ENCODE results near the gene CPOX. TPM values are rescaled to one million over a fixed set of nuclear protein-coding genes. Genes with fewer than 3 reads are reported as not detected.

CPOX gene
- total RNA-seq, 6 donors from 2014 or later = 13.4 to 44.0 (median 23.6) TPM

DNA sequence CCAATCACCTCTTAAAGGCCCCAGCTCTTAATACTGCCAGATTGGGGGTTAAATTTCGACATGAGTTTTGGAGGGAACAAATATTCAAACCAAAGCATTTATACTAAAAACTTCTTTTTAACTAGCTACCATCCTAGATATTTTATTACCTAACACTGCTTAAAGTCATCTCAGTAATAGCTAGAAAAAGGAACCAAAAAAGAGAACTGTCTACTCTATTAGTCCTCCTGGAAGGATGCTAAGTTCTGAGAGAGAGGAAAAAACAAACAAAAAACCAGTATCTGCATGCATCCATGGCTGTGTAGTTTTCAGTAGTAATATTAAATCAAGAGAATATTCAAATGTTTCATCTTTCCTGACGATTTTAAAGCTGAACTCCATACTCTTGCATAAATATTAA is 5.8 kb downstream of the CPOX start:
- H3K27ac ChIP-seq = no peak overlapping the region
- no peaks in the 10 kb centered on the region for H3K27me3 ChIP-seq
- H3K9me3 ChIP-seq = no peaks in the 10 kb centered on the region
- peaks cover 0 to 40% (median 12%) of the 10 kb centered on the region in 4 donors for H3K36me3 ChIP-seq
- WGBS, 2 donors = 75 to 76% methylated on average over 2 of the region's 2 CpGs
- H3K4me1 ChIP-seq = peaks cover 8 to 22% (median 12%) of the 10 kb centered on the region in 4 donors
- no peak overlapping the region for H3K4me3 ChIP-seq
- ATAC-seq (ENCODE audit: low FRiP score in 2 of 2) = peak in 1 of 2 donors; percentile 41
- no peak for DNase-seq
- TF ChIP-seq, protein P1, sequence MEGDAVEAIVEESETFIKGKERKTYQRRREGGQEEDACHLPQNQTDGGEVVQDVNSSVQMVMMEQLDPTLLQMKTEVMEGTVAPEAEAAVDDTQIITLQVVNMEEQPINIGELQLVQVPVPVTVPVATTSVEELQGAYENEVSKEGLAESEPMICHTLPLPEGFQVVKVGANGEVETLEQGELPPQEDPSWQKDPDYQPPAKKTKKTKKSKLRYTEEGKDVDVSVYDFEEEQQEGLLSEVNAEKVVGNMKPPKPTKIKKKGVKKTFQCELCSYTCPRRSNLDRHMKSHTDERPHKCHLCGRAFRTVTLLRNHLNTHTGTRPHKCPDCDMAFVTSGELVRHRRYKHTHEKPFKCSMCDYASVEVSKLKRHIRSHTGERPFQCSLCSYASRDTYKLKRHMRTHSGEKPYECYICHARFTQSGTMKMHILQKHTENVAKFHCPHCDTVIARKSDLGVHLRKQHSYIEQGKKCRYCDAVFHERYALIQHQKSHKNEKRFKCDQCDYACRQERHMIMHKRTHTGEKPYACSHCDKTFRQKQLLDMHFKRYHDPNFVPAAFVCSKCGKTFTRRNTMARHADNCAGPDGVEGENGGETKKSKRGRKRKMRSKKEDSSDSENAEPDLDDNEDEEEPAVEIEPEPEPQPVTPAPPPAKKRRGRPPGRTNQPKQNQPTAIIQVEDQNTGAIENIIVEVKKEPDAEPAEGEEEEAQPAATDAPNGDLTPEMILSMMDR (IDR thresholded peaks at IDR 0.05) = no peak
- TF ChIP-seq POLR2AphosphoS5 (IDR thresholded peaks at IDR 0.05) (no peak), EP300 (IDR thresholded peaks at IDR 0.05) (no peak), POLR2A (IDR thresholded peaks at IDR 0.05) (no peak)

DNA sequence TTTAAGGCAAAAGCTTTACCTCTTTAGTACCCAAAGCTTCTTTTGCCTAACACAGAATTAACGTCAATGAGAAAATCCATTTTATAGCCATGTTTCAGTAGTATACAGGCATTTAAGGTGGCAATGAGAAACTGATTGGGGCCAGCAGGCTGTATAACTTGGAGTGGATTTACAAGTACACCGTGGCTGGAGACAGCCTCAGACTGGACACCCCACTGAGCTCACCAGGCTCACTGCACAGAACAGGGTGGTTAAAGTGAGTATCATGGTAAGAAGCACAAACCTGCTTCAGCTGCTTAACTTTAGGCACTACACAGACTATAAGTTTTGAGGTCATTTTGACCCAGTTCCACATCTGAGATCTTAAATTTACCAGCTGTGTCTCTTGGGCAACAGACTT is 8.9 kb downstream of the CPOX start:
- 86 to 89% methylated on average over 2 of the region's 2 CpGs for WGBS, 2 donors
- Histone ChIP-seq H3K4me1 (peaks cover 0 to 10% (median 0%) of the 10 kb centered on the region in 4 donors), H3K27ac (no peak overlapping the region), H3K36me3 (peaks cover 0 to 54% (median 18%) of the 10 kb centered on the region in 4 donors), H3K4me3 (no peak overlapping the region), H3K9me3 (no peaks in the 10 kb centered on the region), H3K27me3 (no peaks in the 10 kb centered on the region)
- DNase-seq = no peak
- TF ChIP-seq POLR2A (IDR thresholded peaks at IDR 0.05) (no peak), POLR2AphosphoS5 (IDR thresholded peaks at IDR 0.05) (no peak), EP300 (IDR thresholded peaks at IDR 0.05) (no peak)
- TF ChIP-seq, protein P1 (IDR thresholded peaks at IDR 0.05) = no peak
- no peak for ATAC-seq (ENCODE audit: low FRiP score in 2 of 2)

DNA sequence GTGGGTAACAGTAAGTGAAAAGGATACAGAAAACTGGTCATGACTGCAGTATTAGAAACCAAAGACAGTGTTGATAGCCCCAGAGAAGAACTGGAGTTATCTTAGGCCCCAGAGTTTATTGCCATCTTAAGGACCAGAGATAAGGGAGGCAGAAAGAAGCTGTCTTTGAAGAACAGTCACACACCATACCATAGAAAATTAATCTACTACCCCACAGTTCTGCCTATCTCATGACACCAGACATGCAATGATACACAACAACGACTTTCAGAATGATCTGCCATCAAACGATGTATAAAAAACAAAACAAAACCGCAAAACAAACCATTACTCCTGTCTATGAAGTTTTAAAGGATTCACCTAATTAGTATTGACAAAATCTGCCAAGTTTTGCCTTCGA is 9.6 kb downstream of the CPOX start:
- Histone ChIP-seq H3K27me3 (no peaks in the 10 kb centered on the region), H3K36me3 (peaks cover 0 to 54% (median 20%) of the 10 kb centered on the region in 4 donors), H3K27ac (no peak overlapping the region), H3K9me3 (no peaks in the 10 kb centered on the region), H3K4me1 (peaks cover 0 to 2% (median 0%) of the 10 kb centered on the region in 4 donors), H3K4me3 (no peak overlapping the region)
- 91 to 92% methylated on average over 4 of the region's 4 CpGs for WGBS, 2 donors
- DNase-seq (no peak), ATAC-seq (ENCODE audit: low FRiP score in 2 of 2) (no peak)
- no peak for TF ChIP-seq POLR2AphosphoS5 (IDR thresholded peaks at IDR 0.05)
- no peak for TF ChIP-seq EP300 (IDR thresholded peaks at IDR 0.05)
- no peak for TF ChIP-seq POLR2A (IDR thresholded peaks at IDR 0.05)
- TF ChIP-seq, protein P1 (IDR thresholded peaks at IDR 0.05) = no peak

DNA sequence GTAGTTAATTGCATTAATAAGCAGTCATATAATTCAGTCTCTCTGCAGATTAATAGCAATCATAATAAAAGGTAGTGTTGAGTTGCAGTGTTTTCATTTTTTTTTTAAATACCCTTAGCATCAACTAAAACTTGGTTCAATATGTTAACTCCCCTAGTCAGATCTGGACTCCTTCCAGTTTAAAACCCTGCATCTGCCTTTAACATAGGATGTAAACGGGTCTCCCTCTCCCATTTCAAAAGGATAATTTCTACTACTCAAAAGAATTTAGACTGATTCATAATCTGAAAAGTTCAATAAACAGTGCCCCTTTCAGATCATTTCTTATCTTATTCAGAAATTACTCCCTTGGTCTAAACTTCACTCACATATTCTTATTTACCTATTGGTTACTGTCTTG is 11.4 kb downstream of the CPOX start:
- Histone ChIP-seq H3K36me3 (peaks cover 0 to 65% (median 20%) of the 10 kb centered on the region in 4 donors), H3K4me3 (no peak overlapping the region), H3K27ac (no peak overlapping the region), H3K9me3 (no peaks in the 10 kb centered on the region), H3K4me1 (no peaks in the 10 kb centered on the region), H3K27me3 (no peaks in the 10 kb centered on the region)
- TF ChIP-seq POLR2AphosphoS5 (IDR thresholded peaks at IDR 0.05) (no peak), EP300 (IDR thresholded peaks at IDR 0.05) (no peak), POLR2A (IDR thresholded peaks at IDR 0.05) (no peak)
- TF ChIP-seq, protein P1 (IDR thresholded peaks at IDR 0.05) = no peak
- ATAC-seq (ENCODE audit: low FRiP score in 2 of 2) = no peak
- no peak for DNase-seq
- WGBS, 2 donors = 96 to 100% methylated on average over 1 of the region's 1 CpG

DNA sequence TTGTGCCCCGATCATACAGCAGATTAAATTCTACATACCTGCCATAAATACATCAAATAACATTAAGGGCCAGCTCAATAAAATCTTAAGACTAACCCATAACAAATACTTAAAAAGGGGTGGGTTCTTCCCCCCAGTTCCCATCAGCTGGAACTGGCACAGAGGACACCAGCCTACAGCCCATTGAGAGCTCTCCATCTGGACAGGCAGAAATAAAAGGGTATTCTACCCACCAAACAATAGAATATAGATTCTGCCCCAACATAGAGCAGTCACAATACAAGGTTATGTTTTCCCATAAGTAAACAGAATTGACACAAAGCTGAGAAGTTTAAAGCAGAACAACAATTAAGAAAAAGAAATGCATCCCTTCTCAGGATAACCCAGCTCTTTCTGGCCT is 11.9 kb downstream of the CPOX start:
- Histone ChIP-seq H3K4me3 (no peak overlapping the region), H3K4me1 (no peaks in the 10 kb centered on the region), H3K27me3 (no peaks in the 10 kb centered on the region), H3K27ac (no peak overlapping the region), H3K36me3 (peaks cover 0 to 65% (median 20%) of the 10 kb centered on the region in 4 donors), H3K9me3 (no peaks in the 10 kb centered on the region)
- WGBS, 2 donors = 97 to 100% methylated on average over 1 of the region's 1 CpG
- ATAC-seq (ENCODE audit: low FRiP score in 2 of 2) = no peak
- TF ChIP-seq, protein P1 (IDR thresholded peaks at IDR 0.05) = no peak
- no peak for TF ChIP-seq POLR2AphosphoS5 (IDR thresholded peaks at IDR 0.05)
- no peak for TF ChIP-seq POLR2A (IDR thresholded peaks at IDR 0.05)
- no peak for TF ChIP-seq EP300 (IDR thresholded peaks at IDR 0.05)
- no peak for DNase-seq
